ENCODE results near the gene RPLP1.

- TF ChIP-seq, protein P1, sequence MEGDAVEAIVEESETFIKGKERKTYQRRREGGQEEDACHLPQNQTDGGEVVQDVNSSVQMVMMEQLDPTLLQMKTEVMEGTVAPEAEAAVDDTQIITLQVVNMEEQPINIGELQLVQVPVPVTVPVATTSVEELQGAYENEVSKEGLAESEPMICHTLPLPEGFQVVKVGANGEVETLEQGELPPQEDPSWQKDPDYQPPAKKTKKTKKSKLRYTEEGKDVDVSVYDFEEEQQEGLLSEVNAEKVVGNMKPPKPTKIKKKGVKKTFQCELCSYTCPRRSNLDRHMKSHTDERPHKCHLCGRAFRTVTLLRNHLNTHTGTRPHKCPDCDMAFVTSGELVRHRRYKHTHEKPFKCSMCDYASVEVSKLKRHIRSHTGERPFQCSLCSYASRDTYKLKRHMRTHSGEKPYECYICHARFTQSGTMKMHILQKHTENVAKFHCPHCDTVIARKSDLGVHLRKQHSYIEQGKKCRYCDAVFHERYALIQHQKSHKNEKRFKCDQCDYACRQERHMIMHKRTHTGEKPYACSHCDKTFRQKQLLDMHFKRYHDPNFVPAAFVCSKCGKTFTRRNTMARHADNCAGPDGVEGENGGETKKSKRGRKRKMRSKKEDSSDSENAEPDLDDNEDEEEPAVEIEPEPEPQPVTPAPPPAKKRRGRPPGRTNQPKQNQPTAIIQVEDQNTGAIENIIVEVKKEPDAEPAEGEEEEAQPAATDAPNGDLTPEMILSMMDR (IDR thresholded peaks at IDR 0.05; ENCODE audit: low read depth, low read length) = no peak
- no peak for TF ChIP-seq EZH2phosphoT487 (IDR thresholded peaks at IDR 0.05; ENCODE audit: low read depth)
Measured at GRCh38 chr15:69474291-69474690, 21.7 kb downstream of the RPLP1 start.
